HEK293 (cell line): ENCODE measurements around the gene CLDN15.

ENCODE experiments used
- AEBP2 ChIP-seq: fragments of 450-650 bp; formaldehyde crosslinking; IDR thresholded peaks from 2 replicates; pipeline ENCODE4 v1.5.1; 2016; ENCODE audit warnings: missing biosample characterization, missing genetic modification characterization, borderline replicate concordance
- EGR2 ChIP-seq: fragments of 450-650 bp; formaldehyde crosslinking; IDR thresholded peaks from 2 replicates; pipeline ENCODE4 v1.5.1; 2016; ENCODE audit warnings: low read depth, missing biosample characterization, missing genetic modification characterization
- GLIS1 ChIP-seq: fragments of 450-650 bp; formaldehyde crosslinking; IDR thresholded peaks from 2 replicates; pipeline ENCODE4 v1.5.1; 2016; ENCODE audit warnings: missing biosample characterization, missing genetic modification characterization
- GLIS2 ChIP-seq: fragments of 450-650 bp; formaldehyde crosslinking; IDR thresholded peaks from 2 replicates; pipeline ENCODE4 v1.5.1; 2016; ENCODE audit warnings: missing biosample characterization, missing genetic modification characterization
- HOXA7 ChIP-seq: sonication (generic); formaldehyde crosslinking; IDR thresholded peaks from 2 replicates; pipeline ENCODE4 v1.8.1; 2022; ENCODE audit warnings: missing genetic modification reagents, borderline replicate concordance
- HOXD13 ChIP-seq: sonication (generic); formaldehyde crosslinking; IDR thresholded peaks from 2 replicates; pipeline ENCODE4 v1.8.0; 2022; ENCODE audit warnings: missing genetic modification reagents, borderline replicate concordance
- IKZF3 ChIP-seq: fragments of 450-650 bp; IDR thresholded peaks from 2 replicates; pipeline ENCODE4 v1.5.0; 2018; ENCODE audit warnings: missing biosample characterization, mild to moderate bottlenecking, missing genetic modification characterization, moderate library complexity
- KLF10 ChIP-seq: fragments of 450-650 bp; IDR thresholded peaks from 2 replicates; pipeline ENCODE4 v1.5.1; 2018; ENCODE audit warnings: missing biosample characterization, mild to moderate bottlenecking, missing genetic modification characterization
- OSR2 ChIP-seq: fragments of 450-650 bp; formaldehyde crosslinking; IDR thresholded peaks from 2 replicates; pipeline ENCODE4 v1.5.1; 2016; ENCODE audit warnings: missing biosample characterization, missing genetic modification characterization
- RBAK ChIP-seq: fragments of 450-650 bp; formaldehyde crosslinking; IDR thresholded peaks from 2 replicates; pipeline ENCODE4 v1.5.1; 2016; ENCODE audit warnings: missing biosample characterization, missing genetic modification characterization
- WT1 ChIP-seq: fragments of 450-650 bp; formaldehyde crosslinking; IDR thresholded peaks from 2 replicates; pipeline ENCODE4 v1.5.1; 2016; ENCODE audit warnings: missing biosample characterization, missing genetic modification characterization
- ZBTB1 ChIP-seq: fragments of 450-650 bp; formaldehyde crosslinking; IDR thresholded peaks from 2 replicates; pipeline ENCODE4 v1.5.1; 2016; ENCODE audit warnings: missing biosample characterization, missing genetic modification characterization
- ZBTB11 ChIP-seq: fragments of 450-650 bp; formaldehyde crosslinking; conservative IDR thresholded peaks from 2 replicates; pipeline ENCODE4 v1.5.1; 2016; ENCODE audit warnings: low read depth, missing biosample characterization, missing genetic modification characterization
- ZBTB6 ChIP-seq: fragments of 450-650 bp; formaldehyde crosslinking; IDR thresholded peaks from 2 replicates; pipeline ENCODE4 v1.5.1; 2017; ENCODE audit warnings: missing biosample characterization, missing genetic modification characterization
- ZIC2 ChIP-seq: fragments of 450-650 bp; formaldehyde crosslinking; IDR thresholded peaks from 2 replicates; pipeline ENCODE4 v1.5.1; 2016; ENCODE audit warnings: missing biosample characterization, missing genetic modification characterization
- ZNF10 ChIP-seq: fragments of 450-650 bp; formaldehyde crosslinking; IDR thresholded peaks from 2 replicates; pipeline ENCODE4 v1.5.1; 2017; ENCODE audit warnings: missing biosample characterization, missing genetic modification characterization
- ZNF133 ChIP-seq: fragments of 450-650 bp; formaldehyde crosslinking; IDR thresholded peaks from 2 replicates; pipeline ENCODE4 v1.5.1; 2016; ENCODE audit warnings: missing biosample characterization, missing genetic modification characterization
- ZNF2 ChIP-seq: fragments of 450-650 bp; formaldehyde crosslinking; IDR thresholded peaks from 2 replicates; pipeline ENCODE4 v1.5.1; 2016; ENCODE audit warnings: missing biosample characterization, missing genetic modification characterization
- ZNF214 ChIP-seq: fragments of 450-650 bp; formaldehyde crosslinking; IDR thresholded peaks from 2 replicates; pipeline ENCODE4 v1.5.1; 2017; ENCODE audit warnings: missing biosample characterization, mild to moderate bottlenecking, missing genetic modification characterization, borderline replicate concordance
- ZNF24 ChIP-seq: fragments of 450-650 bp; formaldehyde crosslinking; IDR thresholded peaks from 2 replicates; pipeline ENCODE4 v1.5.1; 2016; ENCODE audit warnings: missing biosample characterization, missing genetic modification characterization
- ZNF248 ChIP-seq: fragments of 450-650 bp; formaldehyde crosslinking; IDR thresholded peaks from 2 replicates; pipeline ENCODE4 v1.5.1; 2017; ENCODE audit warnings: missing biosample characterization, missing genetic modification characterization
- ZNF266 ChIP-seq: fragments of 450-650 bp; formaldehyde crosslinking; IDR thresholded peaks from 2 replicates; pipeline ENCODE4 v1.5.1; 2016; ENCODE audit warnings: missing biosample characterization, missing genetic modification characterization, low read depth
- ZNF292 ChIP-seq: fragments of 450-650 bp; formaldehyde crosslinking; IDR thresholded peaks from 2 replicates; pipeline ENCODE4 v1.5.1; 2016; ENCODE audit warnings: low read depth, missing biosample characterization, missing genetic modification characterization, borderline replicate concordance
- ZNF302 ChIP-seq: fragments of 450-650 bp; formaldehyde crosslinking; IDR thresholded peaks from 2 replicates; pipeline ENCODE4 v1.5.1; 2016; ENCODE audit warnings: missing biosample characterization, missing genetic modification characterization, low read depth
- ZNF350 ChIP-seq: fragments of 450-650 bp; formaldehyde crosslinking; IDR thresholded peaks from 2 replicates; pipeline ENCODE4 v1.5.0; 2017; ENCODE audit warnings: missing biosample characterization, mild to moderate bottlenecking, missing genetic modification characterization
- ZNF416 ChIP-seq: fragments of 450-650 bp; formaldehyde crosslinking; IDR thresholded peaks from 2 replicates; pipeline ENCODE4 v1.5.1; 2016; ENCODE audit warnings: missing biosample characterization, missing genetic modification characterization
- ZNF488 ChIP-seq: fragments of 450-650 bp; formaldehyde crosslinking; IDR thresholded peaks from 2 replicates; pipeline ENCODE4 v1.5.1; 2016; ENCODE audit warnings: missing biosample characterization, missing genetic modification characterization
- ZNF513 ChIP-seq: fragments of 450-650 bp; IDR thresholded peaks from 2 replicates; pipeline ENCODE4 v1.5.1; 2018; ENCODE audit warnings: missing biosample characterization, missing genetic modification characterization
- ZNF514 ChIP-seq: fragments of 450-650 bp; formaldehyde crosslinking; IDR thresholded peaks from 2 replicates; pipeline ENCODE4 v1.5.1; 2016; ENCODE audit warnings: missing biosample characterization, missing genetic modification characterization
- ZNF555 ChIP-seq: fragments of 450-650 bp; formaldehyde crosslinking; conservative IDR thresholded peaks from 2 replicates; pipeline ENCODE4 v1.5.1; 2017; ENCODE audit warnings: missing biosample characterization, mild to moderate bottlenecking, missing genetic modification characterization, inconsistent platforms
- ZNF561 ChIP-seq: fragments of 450-650 bp; IDR thresholded peaks from 2 replicates; pipeline ENCODE4 v1.5.1; 2018; ENCODE audit warnings: missing biosample characterization, missing genetic modification characterization, borderline replicate concordance
- ZNF600 ChIP-seq: fragments of 450-650 bp; formaldehyde crosslinking; IDR thresholded peaks from 2 replicates; pipeline ENCODE4 v1.5.1; 2016; ENCODE audit warnings: missing biosample characterization, missing genetic modification characterization
- ZNF626 ChIP-seq: fragments of 450-650 bp; sonication (Bioruptor Pico); formaldehyde crosslinking; IDR thresholded peaks from 2 replicates; pipeline ENCODE4 v1.5.1; 2018; ENCODE audit warnings: missing biosample characterization, missing genetic modification characterization, inconsistent platforms
- ZNF670 ChIP-seq: fragments of 450-650 bp; formaldehyde crosslinking; IDR thresholded peaks from 2 replicates; pipeline ENCODE4 v1.5.1; 2016; ENCODE audit warnings: missing biosample characterization, missing genetic modification characterization, low read depth
- ZNF768 ChIP-seq: fragments of 450-650 bp; formaldehyde crosslinking; IDR thresholded peaks from 2 replicates; pipeline ENCODE4 v1.5.1; 2018; ENCODE audit warnings: missing biosample characterization, mild to moderate bottlenecking, missing genetic modification characterization

CLDN15 gene

GRCh38 chr7:101245147-101245668 is 7.6 kb upstream of the CLDN15 start (continued):
- TF ChIP-seq ZNF24 (tag by site-specific recombination) (no peak), ZNF600 (tag by site-specific recombination) (no peak), ZNF133 (no peak), ZNF670 (tag by site-specific recombination) (no peak), OSR2 (0 out of 2 replicates have a peak, but pooled peaks have one; percentile 0), ZBTB6 (tag by site-specific recombination) (no peak), ZNF626 (no peak), GLIS1 (peak; percentile 65), ZNF214 (tag by site-specific recombination) (no peak), ZIC2 (tag by site-specific recombination) (0 out of 2 replicates have a peak, but pooled peaks have one; percentile 18), ZNF514 (no peak), ZNF768 (tag by site-specific recombination) (no peak), AEBP2 (no peak), KLF10 (tag by site-specific recombination) (no peak), ZNF2 (no peak), ZNF555 (tag by site-specific recombination) (no peak), ZBTB1 (tag by site-specific recombination) (no peak), HOXA7 (no peak), HOXD13 (CRISPR knock-in tag) (no peak), ZNF416 (no peak), ZNF292 (no peak), ZNF266 (tag by site-specific recombination) (no peak), GLIS2 (tag by site-specific recombination) (peak; percentile 80), EGR2 (tag by site-specific recombination) (no peak), ZBTB11 (tag by site-specific recombination) (no peak; the same call in 1 of the 2 replicates), RBAK (tag by site-specific recombination) (no peak), ZNF350 (no peak), ZNF248 (tag by site-specific recombination) (no peak), WT1 (tag by site-specific recombination) (no peak), ZNF10 (tag by site-specific recombination) (no peak), ZNF513 (tag by site-specific recombination) (no peak), ZNF561 (tag by site-specific recombination) (no peak; the same call in 1 of the 2 replicates), ZNF488 (no peak), IKZF3 (peak; percentile 91), ZNF302 (tag by site-specific recombination) (no peak)
